A549 (cell line): ENCODE measurements around the gene CNTNAP2. TPM values are rescaled to one million over a fixed set of nuclear protein-coding genes. Genes with fewer than 3 reads are reported as not detected.
A peak's percentile ranks its signal among the peaks of the same experiment; 100 is the strongest.
"Not testable (repeated sequence)": the region's sequence is repeated elsewhere in the genome, so short reads cannot be mapped to it uniquely, and the experiment has no call there.

Source experiments
- ATAC-seq, 2 experiments: fragments of 200-7000 bp in 1 of 2; fragments of >200 bp in 1 of 2; cut with Nextera tagmentation in 1 of 2; cut with Tn5 transposase in 1 of 2; 3 replicates each; pipeline versions ENCODE4 v1.8.0 to v1.9.1; 2018 to 2020; ENCODE audit warnings: mild to moderate bottlenecking in 1 of 2, moderate library complexity in 1 of 2
- CTCF ChIA-PET: fragments of 300-600 bp; sonication (Branson Sonifier 250); formaldehyde crosslinking; extraction: SDS; loops from one replicate; lab custom pipeline; 2021; ENCODE audit warnings: antibody characterized with exemption, inconsistent platforms; lab: Yijun Ruan, JAX
- POLR2A ChIA-PET: fragments of 350-600 bp; formaldehyde crosslinking; extraction: SDS; loops from one replicate; lab custom pipeline; 2021; ENCODE audit warnings: antibody characterized with exemption, inconsistent platforms; lab: Yijun Ruan, JAX
- DNase-seq, 2 experiments: peaks; one replicate each; pipeline versions ENCODE4 v3.0.0 to v3.0.0-alpha.2; 2011 to 2016; ENCODE audit warnings: low read depth in 1 of 2, low spot score in 1 of 2
- FAIRE-seq: peaks from 2 replicates; lab custom pipeline; 2011; peaks lifted over from hg19 to GRCh38; lab: Jason Lieb, UNC
- H3K27ac ChIP-seq, 2 experiments: fragments of >200 bp; sonication (Bioruptor Twin); formaldehyde crosslinking; 3 replicates each; pipeline ENCODE4 v1.5.1; 2016 to 2017
- H3K4me1 ChIP-seq: fragments of >200 bp; sonication (Bioruptor Twin); formaldehyde crosslinking; 3 replicates; pipeline ENCODE4 v1.6.1; 2016
- H3K4me2 ChIP-seq: fragments of >200 bp; sonication (Bioruptor Twin); formaldehyde crosslinking; 3 replicates; pipeline ENCODE4 v1.6.1; 2016
- H3K4me3 ChIP-seq: fragments of >200 bp; sonication (Bioruptor Twin); formaldehyde crosslinking; 3 replicates; pipeline ENCODE4 v1.5.1; 2016
- H3K9me3 ChIP-seq: fragments of >200 bp; sonication (Bioruptor Twin); formaldehyde crosslinking; 3 replicates; pipeline ENCODE4 v1.6.1; 2016
- BHLHE40 ChIP-seq: IDR thresholded peaks from 2 replicates; pipeline ENCODE4 v1.6.1; 2012; ENCODE audit warnings: low read depth, low read length, inconsistent platforms
- CBX2 ChIP-seq: fragments of 200-600 bp; sonication (generic); IDR thresholded peaks from 2 replicates; pipeline ENCODE4 v1.6.1; 2016; ENCODE audit warnings: low read depth, mild to moderate bottlenecking, borderline replicate concordance
- CBX8 ChIP-seq: fragments of 200-600 bp; sonication (generic); IDR thresholded peaks from 2 replicates; pipeline ENCODE4 v1.6.1; 2016
- CHD4 ChIP-seq: fragments of 200-600 bp; sonication (generic); IDR thresholded peaks from 2 replicates; pipeline ENCODE4 v1.6.1; 2016; ENCODE audit warnings: antibody characterized with exemption, mild to moderate bottlenecking, borderline replicate concordance
- FOSB ChIP-seq: fragments of 250-450 bp; sonication (Bioruptor Pico); IDR thresholded peaks from 2 replicates; pipeline ENCODE4 v1.5.0; 2020; ENCODE audit warnings: mild to moderate bottlenecking, moderate library complexity
- FOXS1 ChIP-seq: fragments of 250-450 bp; sonication (Bioruptor Pico); IDR thresholded peaks from 2 replicates; pipeline ENCODE4 v1.5.0; 2020; ENCODE audit warnings: mild to moderate bottlenecking, moderate library complexity
- HOXA7 ChIP-seq: fragments of 250-450 bp; sonication (Bioruptor Pico); IDR thresholded peaks from 2 replicates; pipeline ENCODE4 v1.5.0; 2020; ENCODE audit warnings: mild to moderate bottlenecking, moderate library complexity
- JUN ChIP-seq, 2 experiments: fragments of >200 bp; sonication (Bioruptor Twin); formaldehyde crosslinking; IDR thresholded peaks; 2 replicates in 1 of 2; 3 replicates in 1 of 2; pipeline ENCODE4 v1.6.1; 2016 to 2017
- RCOR1 ChIP-seq: fragments of 150-350 bp; IDR thresholded peaks from 2 replicates; pipeline ENCODE4 v1.6.1; 2014; ENCODE audit warnings: antibody characterized with exemption, low read length, low read depth
- RFX5 ChIP-seq: fragments of 450-650 bp; IDR thresholded peaks from 2 replicates; pipeline ENCODE4 v1.7.1; 2014; ENCODE audit warnings: antibody characterized with exemption, mild to moderate bottlenecking, moderate library complexity
- TFCP2L1 ChIP-seq: fragments of 250-450 bp; sonication (Bioruptor Pico); IDR thresholded peaks from 2 replicates; pipeline ENCODE4 v1.5.0; 2021; ENCODE audit warnings: mild to moderate bottlenecking
- TP53 ChIP-seq: fragments of 250-450 bp; sonication (Bioruptor Pico); IDR thresholded peaks from 2 replicates; pipeline ENCODE4 v1.5.0; 2021; ENCODE audit warnings: mild to moderate bottlenecking, moderate library complexity
- ZC3H11A ChIP-seq: fragments of 450-650 bp; IDR thresholded peaks from 2 replicates; pipeline ENCODE4 v1.6.1; 2014; ENCODE audit warnings: antibody characterized with exemption, mild to moderate bottlenecking
- WGBS: methylation state at CpG from one replicate; pipeline ENCODE4 v1.1.6; 2017; ENCODE audit errors: missing lambda C conversion rate; 5-methylcytosine and 5-hydroxymethylcytosine counted together
- polyA plus RNA-seq, 4 experiments: library from polyadenylated mRNA; depleted of rRNA in 3 of 4; stranded (reverse); fragments of >200 nt; fragmentation: RNase III in 1 of 4; extraction: RNeasy Plus Mini Kit Qiagen cat#74134 plus additional on column Dnase treatment in 1 of 4; gene quantifications; 2 replicates in 3 of 4; 3 replicates in 1 of 4; pipeline ENCODE4 v1.2.3, GENCODE V29; 2011 to 2017
- TF ChIP-seq, protein P1 (sequence below): fragments of >200 bp; sonication (Bioruptor Twin); formaldehyde crosslinking; IDR thresholded peaks from 3 replicates; pipeline ENCODE4 v1.5.1; 2016
- TF ChIP-seq, protein P2 (sequence below): fragments of >200 bp; sonication (Bioruptor Twin); formaldehyde crosslinking; IDR thresholded peaks from 2 replicates; pipeline ENCODE4 v1.6.1; 2016
- TF ChIP-seq, protein P3 (sequence below): fragments of 250-450 bp; sonication (Bioruptor Pico); IDR thresholded peaks from 2 replicates; pipeline ENCODE4 v1.5.0; 2020; ENCODE audit warnings: low read depth, mild to moderate bottlenecking, moderate library complexity

The CNTNAP2 gene
- polyA plus RNA-seq, 2 of the 4 experiments (the other 2 are of a cell fraction): 0.05 to 0.13 TPM

DNA sequence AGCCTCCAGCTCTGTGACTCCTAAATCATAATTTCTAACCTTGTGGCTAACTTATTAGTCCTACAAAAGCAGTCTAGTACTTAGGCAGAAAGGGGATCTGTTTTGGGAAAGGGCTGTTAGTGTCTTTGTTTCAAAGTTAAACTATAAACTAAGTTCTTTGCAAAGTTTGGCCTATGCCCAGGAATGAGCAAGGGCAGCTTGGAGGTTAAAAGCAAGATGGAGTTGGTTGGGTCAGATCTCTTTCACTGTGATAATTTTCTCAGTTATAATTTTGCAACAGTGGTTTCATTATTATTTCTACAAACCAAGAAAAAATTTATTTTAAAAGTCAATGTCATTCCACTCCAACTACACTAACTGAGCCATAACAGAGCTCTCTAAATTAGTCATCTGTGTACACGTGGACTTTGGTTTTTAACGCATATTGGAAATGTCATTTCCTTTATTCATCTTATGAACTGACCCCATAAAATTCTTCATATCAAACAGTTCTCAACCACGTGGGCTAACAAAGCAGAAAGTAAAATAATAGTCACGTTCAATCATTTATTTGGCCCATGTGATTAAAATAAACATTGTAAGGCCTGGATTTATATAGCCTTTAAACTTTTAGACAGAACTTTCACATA, 2330.7 kb downstream of the CNTNAP2 start (continued):
- TF ChIP-seq BHLHE40 (peak; percentile 40; the same call in 1 of the 2 replicates), ZC3H11A (no peak), RCOR1 (no peak), CBX2 (no peak), TP53 (no peak), RFX5 (no peak)
- TF ChIP-seq, protein P1, sequence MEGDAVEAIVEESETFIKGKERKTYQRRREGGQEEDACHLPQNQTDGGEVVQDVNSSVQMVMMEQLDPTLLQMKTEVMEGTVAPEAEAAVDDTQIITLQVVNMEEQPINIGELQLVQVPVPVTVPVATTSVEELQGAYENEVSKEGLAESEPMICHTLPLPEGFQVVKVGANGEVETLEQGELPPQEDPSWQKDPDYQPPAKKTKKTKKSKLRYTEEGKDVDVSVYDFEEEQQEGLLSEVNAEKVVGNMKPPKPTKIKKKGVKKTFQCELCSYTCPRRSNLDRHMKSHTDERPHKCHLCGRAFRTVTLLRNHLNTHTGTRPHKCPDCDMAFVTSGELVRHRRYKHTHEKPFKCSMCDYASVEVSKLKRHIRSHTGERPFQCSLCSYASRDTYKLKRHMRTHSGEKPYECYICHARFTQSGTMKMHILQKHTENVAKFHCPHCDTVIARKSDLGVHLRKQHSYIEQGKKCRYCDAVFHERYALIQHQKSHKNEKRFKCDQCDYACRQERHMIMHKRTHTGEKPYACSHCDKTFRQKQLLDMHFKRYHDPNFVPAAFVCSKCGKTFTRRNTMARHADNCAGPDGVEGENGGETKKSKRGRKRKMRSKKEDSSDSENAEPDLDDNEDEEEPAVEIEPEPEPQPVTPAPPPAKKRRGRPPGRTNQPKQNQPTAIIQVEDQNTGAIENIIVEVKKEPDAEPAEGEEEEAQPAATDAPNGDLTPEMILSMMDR: no peak

DNA sequence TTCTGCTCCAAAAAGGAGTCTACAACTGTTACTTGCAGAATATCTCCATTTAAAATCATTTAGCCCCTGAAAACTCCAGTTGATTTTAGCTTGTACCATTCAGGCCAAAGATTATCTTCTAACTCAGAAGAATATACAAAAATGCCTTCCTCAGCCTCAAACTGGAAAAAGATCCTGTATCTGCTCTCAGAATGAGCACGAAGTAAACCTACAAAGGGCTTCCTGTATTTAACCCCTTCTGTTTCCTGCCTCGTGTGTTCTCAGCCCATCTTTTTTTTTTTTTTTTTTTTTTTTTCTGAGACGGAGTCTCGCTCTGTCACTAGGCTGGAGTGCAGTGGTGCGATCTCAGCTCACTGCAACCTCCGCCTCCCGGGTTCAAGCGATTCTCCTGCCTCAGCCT, 2334.9 kb downstream of the CNTNAP2 start:
- FAIRE-seq, POLR2A ChIA-PET: not testable (repeated sequence)

DNA sequence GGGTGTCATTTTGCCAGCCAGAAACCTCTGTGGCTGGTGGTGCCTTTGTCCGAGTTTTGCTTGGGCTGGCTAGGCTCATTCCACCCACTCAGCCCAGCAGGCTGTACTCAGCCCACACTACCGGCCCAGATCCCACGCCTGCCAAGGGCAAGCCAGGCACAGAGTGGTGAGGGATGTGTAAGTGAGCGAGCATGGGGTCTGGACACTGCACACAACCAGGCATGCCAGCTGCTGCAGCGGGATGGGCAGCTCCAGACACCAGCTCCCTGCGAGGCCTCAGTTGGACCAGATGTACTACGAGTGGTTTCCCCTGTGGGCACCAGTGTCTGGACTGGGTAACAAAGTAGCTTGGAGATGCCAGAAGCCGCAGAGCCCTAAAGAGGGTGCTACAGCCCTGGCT, 2339.8 kb downstream of the CNTNAP2 start:
- H3K4me3 ChIP-seq: no peak overlapping the region
- WGBS: 50% methylated on average over 4 of the region's 8 CpGs
- FAIRE-seq (no peak), ATAC-seq (no peak; a peak in 1 of 6 replicates), DNase-seq (no peak)
- H3K9me3 ChIP-seq: no peaks in the 10 kb centered on the region
- no peak for TF ChIP-seq CBX8
- no peak for TF ChIP-seq JUN (IDR thresholded peaks at IDR 0.05)
- TF ChIP-seq CHD4: no peak
- H3K4me1 ChIP-seq: no peaks in the 10 kb centered on the region
- H3K27ac ChIP-seq: no peak overlapping the region
- H3K4me2 ChIP-seq: no peak overlapping the region
- POLR2A ChIA-PET: no interaction called here
- CTCF ChIA-PET: interaction anchor here (0.8 kb wide), 1 partner anchor 214 kb away, joined by 3 read pairs; no protein-coding TSS in a partner anchor

More for the DNA sequence above, 2334.9 kb downstream of the CNTNAP2 start:
- H3K4me2 ChIP-seq, H3K9me3 ChIP-seq, H3K4me3 ChIP-seq, ATAC-seq, DNase-seq, H3K27ac ChIP-seq: not testable (repeated sequence)
- CTCF ChIA-PET: interaction anchor here (0.6 kb wide), 2 partner anchors 12 to 25 kb away, joined by 3 to 4 read pairs; no protein-coding TSS in a partner anchor
- 59% methylated on average over 4 of the region's 8 CpGs for WGBS
- H3K4me1 ChIP-seq: peaks cover 16% of the 10 kb centered on the region

DNA sequence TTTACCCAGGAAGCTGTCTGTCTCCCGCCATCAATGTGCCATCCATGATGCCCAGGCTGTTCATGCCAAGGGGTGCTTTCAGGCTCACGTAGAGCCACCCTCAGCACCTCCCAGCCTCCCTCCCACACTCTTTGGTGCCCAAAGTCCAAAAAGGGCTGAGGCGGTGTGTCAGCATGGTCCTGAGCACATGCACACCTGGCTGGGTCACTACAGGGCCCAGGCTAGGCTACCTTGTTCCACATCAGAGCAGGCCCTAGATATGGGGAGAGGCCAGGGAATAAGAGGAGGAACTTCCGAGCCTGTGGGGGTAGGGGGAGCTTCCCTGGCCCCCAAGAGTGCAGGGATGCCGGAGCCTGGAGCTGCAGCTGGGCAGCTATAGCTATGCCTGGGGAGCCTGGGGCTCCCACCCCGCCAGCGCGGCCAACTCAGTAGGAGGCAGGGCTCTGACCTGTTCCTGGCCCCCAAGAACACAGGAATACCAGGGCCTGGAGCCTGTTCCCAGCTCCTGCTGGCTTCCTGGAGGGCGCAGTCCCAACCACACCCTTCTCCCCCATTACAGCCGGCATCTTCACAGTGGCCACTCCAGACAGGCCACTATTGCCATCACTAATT, 2340.8 kb downstream of the CNTNAP2 start:
- POLR2A ChIA-PET: no interaction called here
- H3K27ac ChIP-seq: no peak overlapping the region
- CTCF ChIA-PET: interaction anchor here (0.8 to 1.8 kb wide), 3 partner anchors 10 to 215 kb away, joined by 3 to 4 read pairs (median 3); no protein-coding TSS in a partner anchor
- FAIRE-seq: no peak
- H3K4me1 ChIP-seq: no peaks in the 10 kb centered on the region
- ATAC-seq: no peak
- H3K4me3 ChIP-seq: no peak overlapping the region
- 74% methylated on average over 9 of the region's 10 CpGs for WGBS
- no peak for TF ChIP-seq TFCP2L1 (CRISPR knock-in tag)
- TF ChIP-seq, protein P2, sequence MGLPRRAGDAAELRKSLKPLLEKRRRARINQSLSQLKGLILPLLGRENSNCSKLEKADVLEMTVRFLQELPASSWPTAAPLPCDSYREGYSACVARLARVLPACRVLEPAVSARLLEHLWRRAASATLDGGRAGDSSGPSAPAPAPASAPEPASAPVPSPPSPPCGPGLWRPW: no peak
- TF ChIP-seq, protein P3, sequence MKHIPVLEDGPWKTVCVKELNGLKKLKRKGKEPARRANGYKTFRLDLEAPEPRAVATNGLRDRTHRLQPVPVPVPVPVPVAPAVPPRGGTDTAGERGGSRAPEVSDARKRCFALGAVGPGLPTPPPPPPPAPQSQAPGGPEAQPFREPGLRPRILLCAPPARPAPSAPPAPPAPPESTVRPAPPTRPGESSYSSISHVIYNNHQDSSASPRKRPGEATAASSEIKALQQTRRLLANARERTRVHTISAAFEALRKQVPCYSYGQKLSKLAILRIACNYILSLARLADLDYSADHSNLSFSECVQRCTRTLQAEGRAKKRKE: no peak
- no peak for TF ChIP-seq RFX5
- no peak for TF ChIP-seq FOXS1
- TF ChIP-seq HOXA7: no peak
- no peak for TF ChIP-seq FOSB (CRISPR knock-in tag)
- H3K4me2 ChIP-seq: no peak overlapping the region
- DNase-seq: no peak
- no peaks in the 10 kb centered on the region for H3K9me3 ChIP-seq
